T-cell (primary cell): Measurements from ENCODE around the gene HSF2BP. TPM values are rescaled to one million over a fixed set of nuclear protein-coding genes. Genes with fewer than 3 reads are reported as not detected.

Experiments
- ATAC-seq, 4 experiments: fragments of 200-7000 bp in 3 of 4; fragments of 150-1000 bp in 1 of 4; cut with Tn5 transposase; replicated peaks in 1 of 4; 1 replicate in 3 of 4; 2 replicates in 1 of 4; pipeline ENCODE4 v1.10.0; 2021; ENCODE audit warnings: moderate library complexity in 3 of 4, mild to moderate bottlenecking in 2 of 4, moderate number of reproducible peaks in 1 of 4
- CTCF ChIA-PET, 2 donors: fragments of 300-600 bp; sonication (Branson Sonifier 250); formaldehyde crosslinking; loops; one replicate each; lab custom pipeline; 2022; ENCODE audit warnings: antibody characterized with exemption in 2 of 2; lab: Charles Lee
- POLR2A ChIA-PET, 2 donors: fragments of 300-600 bp; sonication (Branson Sonifier 250); formaldehyde crosslinking; loops; one replicate each; lab custom pipeline; 2022; ENCODE audit warnings: antibody characterized with exemption in 2 of 2; lab: Charles Lee
- DNase-seq, 35 experiments: peaks; one replicate each; pipeline versions ENCODE4 v3.0.0 to v3.0.0-alpha.2; 2013 to 2023
- H3K27ac ChIP-seq: one replicate; pipeline ENCODE4 v1.5.1; 2013; ENCODE audit warnings: low read length
- H3K27me3 ChIP-seq, 2 experiments: replicated peaks in 1 of 2; 1 replicate in 1 of 2; 2 replicates in 1 of 2; pipeline versions ENCODE4 v1.6.1 to v1.7.0; 2013; ENCODE audit warnings: low read length in 1 of 2, mixed read lengths in 1 of 2; ENCODE audit not compliant: control insufficient read depth in 2 of 2, insufficient read depth in 2 of 2; ENCODE audit errors: extremely low read depth in 1 of 2
- H3K36me3 ChIP-seq, 2 donors: 1 replicate in 1 of 2; 2 replicates in 1 of 2; pipeline versions ENCODE4 v1.6.1 to v1.7.0; 2013; ENCODE audit warnings: low read length in 1 of 2; ENCODE audit not compliant: control insufficient read depth in 2 of 2, insufficient read depth in 1 of 2; ENCODE audit errors: extremely low read depth in 1 of 2
- H3K4me1 ChIP-seq, 2 experiments: 1 replicate in 1 of 2; 2 replicates in 1 of 2; pipeline versions ENCODE4 v1.6.1 to v1.7.0; 2013; ENCODE audit warnings: low read length in 2 of 2, mixed read lengths in 1 of 2; ENCODE audit not compliant: insufficient read depth in 2 of 2, control insufficient read depth in 1 of 2; ENCODE audit errors: extremely low read depth in 1 of 2
- H3K4me3 ChIP-seq, 2 donors: 1 replicate in 1 of 2; 2 replicates in 1 of 2; pipeline versions ENCODE4 v1.5.1 to v1.7.0; 2013; ENCODE audit warnings: mild to moderate bottlenecking in 2 of 2, low read length in 1 of 2, moderate library complexity in 1 of 2; ENCODE audit not compliant: control insufficient read depth in 1 of 2; ENCODE audit errors: extremely low read depth in 1 of 2
- H3K9me3 ChIP-seq: 2 replicates; pipeline ENCODE4 v1.7.0; 2013
- H3K27ac Mint-ChIP-seq, 2 donors: one replicate each; pipeline ENCODE4 v1.8.0; 2020 to 2021; ENCODE audit warnings: mild to moderate bottlenecking in 2 of 2, mixed read lengths in 2 of 2
- H3K27me3 Mint-ChIP-seq, 2 donors: one replicate each; pipeline ENCODE4 v1.8.0; 2021 to 2022; ENCODE audit warnings: mixed read lengths in 2 of 2
- H3K36me3 Mint-ChIP-seq: one replicate; pipeline ENCODE4 v1.8.0; 2021; ENCODE audit warnings: mixed read lengths
- H3K4me1 Mint-ChIP-seq, 3 donors: one replicate each; pipeline ENCODE4 v1.8.0; 2020 to 2022; ENCODE audit warnings: mixed read lengths in 3 of 3, mild to moderate bottlenecking in 1 of 3
- H3K4me3 Mint-ChIP-seq, 3 donors: one replicate each; pipeline ENCODE4 v1.8.0; 2020 to 2022; ENCODE audit warnings: mild to moderate bottlenecking in 3 of 3, mixed read lengths in 3 of 3, moderate library complexity in 3 of 3
- H3K9me3 Mint-ChIP-seq, 3 donors: one replicate each; pipeline ENCODE4 v1.8.0; 2020 to 2022; ENCODE audit warnings: mixed read lengths in 3 of 3
- WGBS: methylation state at CpG from one replicate; pipeline ENCODE4 v1.1.5; 2013; ENCODE audit warnings: missing lambda C conversion rate; ENCODE audit not compliant: insufficient coverage; 5-methylcytosine and 5-hydroxymethylcytosine counted together
- total RNA-seq, 35 experiments: library from RNA in 6 of 35; stranded (reverse) in 6 of 35; fragments of 120-200 nt in 1 of 35; gene quantifications; one replicate each; pipeline versions ENCODE4 v1.2.1 to v1.2.4 and lab custom pipeline; 2013 to 2026

The HSF2BP gene
- total RNA-seq, 5 donors from 2014 or later (not counting 1 experiment from before 2014, with no cell fraction given), result 0.60 to 2.2 (median 0.80) TPM

- Mint-ChIP-seq H3K4me1 (no peaks in the 10 kb centered on the region), H3K4me3 (no peak overlapping the region), H3K27me3 (no peaks in the 10 kb centered on the region), H3K27ac (no peak overlapping the region), H3K9me3 (no peaks in the 10 kb centered on the region), H3K36me3 (peaks cover 47% of the 10 kb centered on the region)
- Histone ChIP-seq H3K9me3 (no peaks in the 10 kb centered on the region), H3K36me3 (peaks cover 45 to 96% of the 10 kb centered on the region in 2 donors), H3K4me3 (no peak overlapping the region), H3K4me1 (no peaks in the 10 kb centered on the region), H3K27me3 (no peaks in the 10 kb centered on the region), H3K27ac (no peak overlapping the region)
- POLR2A ChIA-PET, result no interaction called here
- ATAC-seq, result no peak
- 99% methylated on average over 27 of the region's 32 CpGs for WGBS
- CTCF ChIA-PET, result no interaction called here
- no peak for DNase-seq
These were observed 30.5 kb upstream of the HSF2BP start for GRCh38 chr21:43689556-43690337.

GRCh38 chr21:43688906-43689305 is 29.6 kb upstream of the HSF2BP start:
- no peak overlapping the region for H3K4me3 Mint-ChIP-seq
- CTCF ChIA-PET, result no interaction called here
- no peaks in the 10 kb centered on the region for H3K27me3 Mint-ChIP-seq
- ATAC-seq (no peak), DNase-seq (no peak)
- Histone ChIP-seq H3K27me3 (no peaks in the 10 kb centered on the region), H3K36me3 (peaks cover 46 to 95% of the 10 kb centered on the region in 2 donors), H3K4me3 (no peak overlapping the region), H3K9me3 (no peaks in the 10 kb centered on the region), H3K4me1 (no peaks in the 10 kb centered on the region), H3K27ac (no peak overlapping the region)
- no peaks in the 10 kb centered on the region for H3K4me1 Mint-ChIP-seq
- POLR2A ChIA-PET, result no interaction called here
- WGBS, result 94% methylated on average over 12 of the region's 12 CpGs
- H3K9me3 Mint-ChIP-seq, result no peaks in the 10 kb centered on the region
- peaks cover 47% of the 10 kb centered on the region for H3K36me3 Mint-ChIP-seq
- H3K27ac Mint-ChIP-seq, result no peak overlapping the region

DNA sequence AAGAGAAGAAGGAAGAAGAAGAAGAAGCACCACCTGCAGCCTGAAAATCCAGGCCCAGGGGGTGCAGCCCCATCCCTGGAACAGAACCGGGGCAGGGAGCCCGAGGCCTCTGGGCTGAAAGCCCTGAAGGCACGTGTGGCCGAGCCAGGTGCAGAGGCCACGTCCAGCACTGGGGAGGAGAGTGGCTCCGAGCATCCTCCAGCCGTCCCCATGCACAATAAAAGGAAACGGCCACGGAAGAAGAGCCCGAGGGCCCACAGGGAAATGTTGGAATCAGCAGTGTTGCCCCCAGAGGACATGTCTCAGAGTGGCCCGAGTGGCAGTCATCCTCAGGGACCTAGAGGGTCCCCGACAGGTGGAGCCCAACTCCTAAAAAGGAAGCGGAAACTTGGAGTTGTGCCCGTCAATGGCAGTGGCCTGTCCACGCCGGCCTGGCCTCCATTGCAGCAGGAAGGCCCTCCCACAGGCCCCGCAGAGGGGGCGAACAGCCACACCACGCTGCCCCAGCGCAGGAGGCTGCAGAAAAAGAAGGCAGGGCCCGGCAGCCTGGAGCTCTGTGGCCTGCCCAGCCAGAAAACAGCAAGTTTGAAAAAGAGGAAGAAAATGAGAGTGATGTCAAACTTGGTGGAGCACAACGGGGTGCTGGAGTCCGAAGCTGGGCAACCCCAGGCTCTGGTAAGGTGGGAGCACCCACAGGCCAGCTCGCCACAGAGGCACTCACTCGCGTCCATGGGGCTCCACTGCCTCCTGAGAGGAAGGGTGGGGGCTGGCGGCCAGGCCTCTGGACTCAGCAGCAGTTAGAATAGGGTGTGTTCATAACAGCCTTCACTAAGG is 28.5 kb upstream of the HSF2BP start:
- ATAC-seq, result no peak
- Histone ChIP-seq H3K27ac (no peak overlapping the region), H3K27me3 (no peaks in the 10 kb centered on the region), H3K9me3 (no peaks in the 10 kb centered on the region), H3K4me1 (no peaks in the 10 kb centered on the region), H3K36me3 (peaks cover 40 to 94% of the 10 kb centered on the region in 2 donors), H3K4me3 (no peak overlapping the region)
- DNase-seq, result no peak
- Mint-ChIP-seq H3K27ac (no peak overlapping the region), H3K9me3 (no peaks in the 10 kb centered on the region), H3K4me3 (no peak overlapping the region), H3K27me3 (no peaks in the 10 kb centered on the region), H3K36me3 (peaks cover 45% of the 10 kb centered on the region), H3K4me1 (no peaks in the 10 kb centered on the region)
- 95% methylated on average over 19 of the region's 27 CpGs for WGBS
- POLR2A ChIA-PET, result no interaction called here
- CTCF ChIA-PET, result no interaction called here

DNA sequence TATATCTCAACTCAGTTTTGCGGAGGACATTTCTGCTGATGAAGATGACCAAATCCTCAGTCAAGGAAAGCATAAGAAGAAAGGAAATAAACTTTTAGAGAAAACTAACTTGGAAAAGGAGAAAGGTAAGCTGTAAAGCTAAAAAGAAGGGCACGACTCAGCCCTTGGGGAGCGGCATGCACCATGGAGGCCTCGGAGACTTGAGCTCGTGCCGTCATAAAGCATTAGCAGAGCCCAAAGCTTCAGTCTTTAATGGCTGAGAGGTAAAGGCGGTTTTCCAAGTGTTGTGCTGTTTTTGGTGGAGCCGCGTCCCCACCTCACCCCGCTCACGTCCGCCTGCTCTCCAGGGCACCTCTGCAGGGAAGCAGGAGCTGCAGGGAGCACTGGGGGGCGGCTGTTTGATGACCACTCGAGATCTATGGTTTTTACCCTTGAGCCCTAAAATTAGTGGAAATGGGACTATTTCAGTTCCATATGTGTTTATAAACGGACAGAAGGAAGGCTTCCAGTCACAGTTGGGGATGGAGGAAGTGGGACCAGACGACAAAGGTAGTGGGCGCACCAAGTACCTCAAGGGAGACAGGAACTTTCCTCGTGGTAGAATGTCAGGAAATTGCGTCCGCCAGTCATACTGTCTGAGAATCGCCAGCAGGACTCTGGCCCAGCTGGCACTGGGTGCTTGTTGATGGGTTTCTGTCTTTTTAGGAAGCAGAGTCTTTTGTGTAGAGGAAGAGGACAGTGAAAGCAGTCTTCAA is 27.7 kb upstream of the HSF2BP start:
- ChIA-PET CTCF (no interaction called here), POLR2A (no interaction called here)
- no peak for ATAC-seq
- no peaks in the 10 kb centered on the region for H3K27me3 ChIP-seq
- H3K4me3 Mint-ChIP-seq, result no peak overlapping the region
- no peak overlapping the region for H3K27ac ChIP-seq
- H3K36me3 Mint-ChIP-seq, result peaks cover 47% of the 10 kb centered on the region
- 96% methylated on average over 20 of the region's 21 CpGs for WGBS
- H3K4me1 Mint-ChIP-seq, result no peaks in the 10 kb centered on the region
- DNase-seq, result no peak
- H3K36me3 ChIP-seq, result peaks cover 48 to 97% of the 10 kb centered on the region in 2 donors
- no peak overlapping the region for H3K27ac Mint-ChIP-seq
- H3K4me3 ChIP-seq, result no peak overlapping the region
- no peaks in the 10 kb centered on the region for H3K9me3 ChIP-seq
- no peaks in the 10 kb centered on the region for H3K9me3 Mint-ChIP-seq
- H3K4me1 ChIP-seq, result no peaks in the 10 kb centered on the region
- H3K27me3 Mint-ChIP-seq, result no peaks in the 10 kb centered on the region

GRCh38 chr21:43684424-43684823 is 25.1 kb upstream of the HSF2BP start:
- CTCF ChIA-PET, result no interaction called here
- H3K36me3 Mint-ChIP-seq, result peaks cover 46% of the 10 kb centered on the region
- H3K9me3 Mint-ChIP-seq, result no peaks in the 10 kb centered on the region

GRCh38 chr21:43681650-43682049 is 22.4 kb upstream of the HSF2BP start:
- CTCF ChIA-PET, result no interaction called here
- POLR2A ChIA-PET, result no interaction called here
- Histone ChIP-seq H3K36me3 (peaks cover 29 to 84% of the 10 kb centered on the region in 2 donors), H3K27me3 (no peaks in the 10 kb centered on the region), H3K4me3 (no peak overlapping the region), H3K27ac (no peak overlapping the region), H3K9me3 (no peaks in the 10 kb centered on the region), H3K4me1 (no peaks in the 10 kb centered on the region)
- WGBS, result 88% methylated on average over 1 of the region's 6 CpGs
- DNase-seq (no peak), ATAC-seq (no peak)
- peaks cover 7 to 11% (median 9%) of the 10 kb centered on the region in 3 donors for H3K4me1 Mint-ChIP-seq
- no peak overlapping the region for H3K27ac Mint-ChIP-seq
- no peak overlapping the region for H3K4me3 Mint-ChIP-seq
- H3K27me3 Mint-ChIP-seq, result no peaks in the 10 kb centered on the region
- H3K36me3 Mint-ChIP-seq, result peaks cover 55% of the 10 kb centered on the region
- H3K9me3 Mint-ChIP-seq, result no peaks in the 10 kb centered on the region

More at GRCh38 chr21:43684424-43684823, 25.1 kb upstream of the HSF2BP start:
- whole genome bisulfite sequencing, result no CpG with 5 or more reads among the region's 3 CpGs
- Histone ChIP-seq H3K27ac (no peak overlapping the region), H3K4me3 (no peak overlapping the region), H3K27me3 (no peaks in the 10 kb centered on the region), H3K36me3 (peaks cover 32 to 90% of the 10 kb centered on the region in 2 donors), H3K4me1 (no peaks in the 10 kb centered on the region), H3K9me3 (no peaks in the 10 kb centered on the region)
- no peak overlapping the region for H3K4me3 Mint-ChIP-seq
- no peak overlapping the region for H3K27ac Mint-ChIP-seq
- DNase-seq (no peak), ATAC-seq (no peak)
- POLR2A ChIA-PET, result no interaction called here
- no peaks in the 10 kb centered on the region for H3K27me3 Mint-ChIP-seq
- peaks cover 3 to 6% (median 6%) of the 10 kb centered on the region in 3 donors for H3K4me1 Mint-ChIP-seq
